CD8-positive, alpha-beta memory T cell (primary cell): ENCODE data around the gene ENAH. TPM values are rescaled to one million over a fixed set of nuclear protein-coding genes. Genes with fewer than 3 reads are reported as not detected.
"Not testable (repeated sequence)": the region's sequence is repeated elsewhere in the genome, so short reads cannot be mapped to it uniquely, and the experiment has no call there.

Experiments
- CTCF ChIA-PET: fragments of 350-600 bp; sonication (Branson Sonifier 250); formaldehyde crosslinking; loops from one replicate; lab custom pipeline; 2021; ENCODE audit warnings: antibody characterized with exemption; lab: Charles Lee
- POLR2A ChIA-PET: fragments of 350-600 bp; sonication (Branson Sonifier 250); formaldehyde crosslinking; loops from one replicate; lab custom pipeline; 2021; ENCODE audit warnings: antibody characterized with exemption; lab: Charles Lee
- DNase-seq, 5 donors: peaks; one replicate each; pipeline versions ENCODE4 v3.0.0 to v3.0.0-alpha.2; 2020 to 2022; ENCODE audit warnings: mixed read lengths in 1 of 5
- H3K27ac ChIP-seq: one replicate; pipeline ENCODE4 v1.7.0; 2013; ENCODE audit warnings: low read depth, mild to moderate bottlenecking, low read length, moderate library complexity
- H3K27me3 ChIP-seq: 2 replicates; pipeline ENCODE4 v1.7.0; 2013; ENCODE audit warnings: low read length, mild to moderate bottlenecking; ENCODE audit not compliant: insufficient read depth, poor library complexity, severe bottlenecking
- H3K36me3 ChIP-seq: 2 replicates; pipeline ENCODE4 v1.7.0; 2013; ENCODE audit warnings: mild to moderate bottlenecking, low read length, moderate library complexity; ENCODE audit not compliant: insufficient read depth
- H3K4me1 ChIP-seq: 2 replicates; pipeline ENCODE4 v1.7.0; 2013; ENCODE audit warnings: mild to moderate bottlenecking, low read length, moderate library complexity; ENCODE audit not compliant: insufficient read depth
- H3K4me3 ChIP-seq: 2 replicates; pipeline ENCODE4 v1.7.0; 2013; ENCODE audit warnings: mild to moderate bottlenecking, low read length
- H3K9me3 ChIP-seq: 2 replicates; pipeline ENCODE4 v1.7.0; 2013; ENCODE audit warnings: mild to moderate bottlenecking, low read length
- H3K27ac Mint-ChIP-seq, 8 donors: one replicate each; pipeline ENCODE4 v1.8.0; 2020 to 2021; ENCODE audit warnings: mixed read lengths in 8 of 8, mild to moderate bottlenecking in 6 of 8, inconsistent platforms in 3 of 8, moderate library complexity in 3 of 8
- H3K27me3 Mint-ChIP-seq, 2 donors: one replicate each; pipeline ENCODE4 v1.8.0; 2020 to 2021; ENCODE audit warnings: mixed read lengths in 2 of 2, mild to moderate bottlenecking in 1 of 2, moderate library complexity in 1 of 2
- H3K36me3 Mint-ChIP-seq, 3 donors: one replicate each; pipeline ENCODE4 v1.8.0; 2020 to 2021; ENCODE audit warnings: mixed read lengths in 3 of 3, inconsistent platforms in 1 of 3, mild to moderate bottlenecking in 1 of 3
- H3K4me1 Mint-ChIP-seq, 3 donors: one replicate each; pipeline ENCODE4 v1.8.0; 2020 to 2021; ENCODE audit warnings: mixed read lengths in 3 of 3, inconsistent platforms in 1 of 3, mild to moderate bottlenecking in 1 of 3
- H3K4me3 Mint-ChIP-seq, 7 donors: one replicate each; pipeline ENCODE4 v1.8.0; 2020 to 2021; ENCODE audit warnings: mixed read lengths in 7 of 7, mild to moderate bottlenecking in 6 of 7, moderate library complexity in 4 of 7, inconsistent platforms in 2 of 7
- H3K9me3 Mint-ChIP-seq, 5 donors: one replicate each; pipeline ENCODE4 v1.8.0; 2020 to 2022; ENCODE audit warnings: mixed read lengths in 5 of 5, mild to moderate bottlenecking in 3 of 5, moderate library complexity in 2 of 5, inconsistent platforms in 1 of 5
- polyA plus RNA-seq: library from polyadenylated mRNA; unstranded; fragments of 300-500 nt; fragmentation: Illumina TruSeq; gene quantifications from one replicate; pipeline ENCODE4 v1.2.3, GENCODE V29; 2021
- total RNA-seq, 2 experiments: library from RNA; stranded (reverse); gene quantifications; one replicate each; pipeline ENCODE4 v1.2.3, GENCODE V29; 2021

ENAH gene
- total and polyA plus RNA-seq, 3 experiments from 2014 or later: 0.53 TPM; not detected in 1

DNA sequence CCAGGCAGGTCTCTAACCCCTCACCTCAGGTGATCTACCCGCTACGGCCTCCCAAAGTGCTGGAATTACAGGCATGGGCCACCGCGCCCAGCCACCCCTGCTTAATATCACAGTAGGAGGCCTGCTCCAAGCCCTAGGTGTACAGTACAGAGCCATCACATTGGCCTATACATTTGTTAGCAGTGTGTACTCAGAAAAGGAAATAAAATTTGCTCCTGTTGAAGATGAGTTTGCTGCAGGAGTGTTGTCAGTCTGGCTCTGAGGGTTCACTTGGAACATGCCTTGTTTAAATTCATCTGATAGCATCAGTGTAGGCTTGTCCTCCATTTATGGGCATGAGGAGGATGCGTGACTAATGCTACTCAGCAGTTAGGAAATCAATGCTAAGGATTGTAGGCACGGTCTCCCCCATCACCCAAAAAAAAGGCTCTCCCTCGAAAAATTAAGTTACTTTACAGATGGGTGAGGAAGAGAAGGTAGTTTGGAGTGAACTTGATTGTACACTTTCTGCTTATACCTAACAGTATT is 4.6 kb upstream of the ENAH start:
- Mint-ChIP-seq H3K4me3 (no peak overlapping the region), H3K27ac (no peak overlapping the region)
- CTCF ChIA-PET: no interaction called here

DNA sequence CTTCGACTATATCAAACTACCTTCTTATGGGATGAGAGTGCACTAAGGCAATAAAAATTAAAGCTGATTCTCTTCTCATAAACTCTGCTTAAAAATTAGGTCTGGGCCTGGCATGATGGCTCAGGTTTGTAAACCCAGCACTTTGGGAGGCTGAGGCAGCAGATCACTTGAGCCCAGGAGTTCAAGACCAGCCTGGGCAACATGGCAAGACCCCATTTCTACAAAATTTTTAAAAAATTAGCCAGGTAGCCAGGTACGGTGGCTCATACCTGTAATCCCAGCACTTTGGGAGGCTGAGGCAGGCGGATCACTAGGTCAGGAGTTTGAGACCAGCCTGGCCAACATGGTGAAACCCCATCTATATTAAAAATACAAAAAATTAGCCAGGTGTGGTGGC is 3.3 kb upstream of the ENAH start:
- CTCF ChIA-PET, H3K36me3 ChIP-seq, H3K27ac ChIP-seq, DNase-seq, POLR2A ChIA-PET, H3K9me3 ChIP-seq, H3K4me3 ChIP-seq, H3K36me3 Mint-ChIP-seq, H3K9me3 Mint-ChIP-seq: not testable (repeated sequence)
- Mint-ChIP-seq H3K4me1 (peaks cover 16 to 17% (median 16%) of the 10 kb centered on the region in 3 donors), H3K27ac (peak overlapping the region in 1 of 8 donors; percentile 13), H3K27me3 (peaks cover 10 to 15% of the 10 kb centered on the region in 2 donors), H3K4me3 (peak overlapping the region in 1 of 7 donors; percentile 63)
- peaks cover 12% of the 10 kb centered on the region for H3K4me1 ChIP-seq
- peaks cover 11% of the 10 kb centered on the region for H3K27me3 ChIP-seq

More for the DNA sequence above, 4.6 kb upstream of the ENAH start:
- POLR2A ChIA-PET: no interaction called here
- no peaks in the 10 kb centered on the region for H3K9me3 Mint-ChIP-seq
- no peaks in the 10 kb centered on the region for H3K4me1 ChIP-seq
- H3K9me3 ChIP-seq: no peaks in the 10 kb centered on the region
- no peaks in the 10 kb centered on the region for H3K36me3 Mint-ChIP-seq
- no peak overlapping the region for H3K27ac ChIP-seq
- H3K4me1 Mint-ChIP-seq: peaks cover 5% of the 10 kb centered on the region in 3 donors
- H3K4me3 ChIP-seq: no peak overlapping the region
- no peaks in the 10 kb centered on the region for H3K36me3 ChIP-seq
- H3K27me3 ChIP-seq: no peaks in the 10 kb centered on the region
- no peak for DNase-seq
- peaks cover 0 to 4% of the 10 kb centered on the region in 2 donors for H3K27me3 Mint-ChIP-seq

DNA sequence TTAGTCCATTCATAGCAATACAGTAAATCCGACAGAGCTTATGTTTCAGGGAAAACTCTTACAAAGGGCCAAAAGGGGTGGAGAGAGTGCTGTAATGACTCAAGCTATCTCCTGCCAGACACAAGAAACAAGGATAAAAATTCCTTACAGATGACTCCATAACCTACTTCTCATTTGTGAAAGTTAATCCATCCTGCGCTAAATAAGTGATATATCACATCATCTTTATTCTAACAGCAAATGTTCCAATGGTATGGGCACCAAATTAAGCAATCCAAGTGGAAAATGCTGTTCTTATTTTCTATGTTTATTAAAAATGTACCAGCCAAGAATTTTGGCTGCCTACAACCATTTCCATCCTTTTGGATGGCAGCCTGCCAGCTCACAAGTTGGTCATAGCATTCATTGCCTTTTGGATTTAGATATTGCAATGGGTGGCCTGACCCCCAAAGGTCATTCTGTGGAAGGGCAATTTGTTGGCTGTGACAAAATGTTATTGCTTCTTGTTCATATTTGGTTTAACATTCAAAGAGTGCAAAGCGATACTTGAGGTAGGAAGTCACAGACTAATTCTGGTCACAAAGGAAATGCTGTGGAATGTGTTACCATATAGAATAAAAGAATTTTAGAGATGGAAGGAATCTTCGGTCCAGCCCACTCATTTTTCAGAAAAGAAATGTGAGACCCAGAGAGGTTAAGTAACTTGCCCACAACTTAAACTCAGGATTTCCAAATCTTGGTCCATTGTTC is 2.8 kb upstream of the ENAH start:
- Mint-ChIP-seq H3K4me1 (peaks cover 16 to 18% (median 17%) of the 10 kb centered on the region in 3 donors), H3K27me3 (peaks cover 14 to 20% of the 10 kb centered on the region in 2 donors), H3K4me3 (peak overlapping the region in 2 of 7 donors; percentile 17 to 63), H3K9me3 (no peaks in the 10 kb centered on the region), H3K27ac (peak overlapping the region in 1 of 8 donors; percentile 77), H3K36me3 (peaks cover 0 to 1% (median 0%) of the 10 kb centered on the region in 3 donors)
- H3K27ac ChIP-seq: no peak overlapping the region
- ChIA-PET POLR2A (interaction anchor here (0.5 kb wide), 1 partner anchor 1221 kb away, joined by 3 read pairs; the partner anchor contains the start of gene WDR26), CTCF (interaction anchor here (0.9 kb wide), 1 partner anchor 256 kb away, joined by 4 read pairs; no protein-coding TSS in a partner anchor)
- no peaks in the 10 kb centered on the region for H3K9me3 ChIP-seq
- H3K4me1 ChIP-seq: peaks cover 12% of the 10 kb centered on the region
- no peaks in the 10 kb centered on the region for H3K36me3 ChIP-seq
- peaks cover 12% of the 10 kb centered on the region for H3K27me3 ChIP-seq
- no peak for DNase-seq
- no peak overlapping the region for H3K4me3 ChIP-seq

DNA sequence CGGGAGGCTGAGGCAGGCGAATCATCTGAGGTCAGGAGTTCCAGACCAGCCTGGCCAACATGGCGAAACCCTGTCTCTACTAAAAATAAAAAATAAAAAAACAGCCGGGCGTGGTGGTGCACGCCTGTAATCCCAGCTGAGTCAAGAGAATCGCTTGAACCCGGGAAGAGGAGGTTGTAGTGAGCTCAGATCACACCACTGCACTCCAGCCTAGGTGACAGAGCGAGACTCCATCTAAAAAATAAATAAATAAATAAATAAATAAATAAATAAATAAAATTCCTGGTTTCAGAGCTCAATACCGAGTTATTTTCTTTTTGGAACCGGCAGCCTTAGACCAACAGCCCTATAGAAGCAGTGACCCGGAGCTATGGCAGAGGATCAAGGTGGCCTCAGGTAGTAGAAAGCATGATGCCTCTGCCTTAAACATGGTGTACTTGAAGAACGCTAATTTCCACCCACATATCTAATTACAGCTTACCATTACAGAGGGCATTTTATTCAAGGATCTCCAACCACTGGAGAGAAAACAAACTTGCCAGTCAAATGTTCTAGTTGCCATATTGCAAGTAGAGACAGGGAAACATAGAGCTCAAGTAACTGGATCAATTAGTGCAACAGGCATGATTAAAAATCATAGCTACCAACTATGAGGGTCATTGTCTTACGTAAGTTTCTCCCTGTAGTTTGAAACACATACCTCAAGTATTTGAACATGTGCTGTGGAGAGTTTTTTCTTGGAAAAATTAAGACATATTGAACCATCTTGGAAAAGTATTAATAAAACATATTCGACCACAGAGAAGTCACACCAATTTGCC is 2.0 kb upstream of the ENAH start:
- H3K9me3 Mint-ChIP-seq: no peaks in the 10 kb centered on the region
- CTCF ChIA-PET: interaction anchor here (0.9 kb wide), 1 partner anchor 256 kb away, joined by 4 read pairs; no protein-coding TSS in a partner anchor
- H3K4me3 Mint-ChIP-seq: peak overlapping the region; percentile 26 to 86 (median 81)
- peaks cover 16 to 18% (median 17%) of the 10 kb centered on the region in 3 donors for H3K4me1 Mint-ChIP-seq
- no peak overlapping the region for H3K27ac Mint-ChIP-seq
- DNase-seq: no peak
- H3K27ac ChIP-seq: no peak overlapping the region
- H3K36me3 ChIP-seq: no peaks in the 10 kb centered on the region
- peaks cover 15% of the 10 kb centered on the region for H3K27me3 ChIP-seq
- peaks cover 0 to 1% (median 0%) of the 10 kb centered on the region in 3 donors for H3K36me3 Mint-ChIP-seq
- peaks cover 12% of the 10 kb centered on the region for H3K4me1 ChIP-seq
- H3K27me3 Mint-ChIP-seq: peaks cover 17 to 26% of the 10 kb centered on the region in 2 donors
- H3K4me3 ChIP-seq: no peak overlapping the region
- H3K9me3 ChIP-seq: no peaks in the 10 kb centered on the region
- POLR2A ChIA-PET: interaction anchor here (0.5 kb wide), 1 partner anchor 1220 kb away, joined by 3 read pairs; the partner anchor contains the start of gene WDR26

DNA sequence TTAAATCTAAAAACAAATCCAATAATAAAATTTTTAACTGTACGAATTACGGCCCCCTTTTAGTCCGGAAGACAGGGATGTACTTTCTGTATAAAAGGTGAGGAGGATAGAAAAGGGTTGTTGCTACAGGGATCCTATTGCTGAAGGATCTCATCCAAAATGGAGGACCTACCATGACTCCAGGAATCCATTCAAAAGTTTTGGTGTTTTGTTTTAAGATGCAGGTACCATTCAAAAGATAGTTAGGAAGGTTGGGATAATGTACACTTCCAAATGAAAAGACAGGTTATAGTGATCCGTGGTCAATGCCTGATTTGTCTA is 1.3 kb upstream of the ENAH start:
- Mint-ChIP-seq H3K4me1 (peaks cover 16 to 18% (median 17%) of the 10 kb centered on the region in 3 donors), H3K27me3 (peaks cover 21 to 31% of the 10 kb centered on the region in 2 donors), H3K4me3 (peak overlapping the region; percentile 52 to 87 (median 82)), H3K36me3 (peaks cover 0 to 1% (median 0%) of the 10 kb centered on the region in 3 donors), H3K27ac (peak overlapping the region in 1 of 8 donors; percentile 12), H3K9me3 (no peaks in the 10 kb centered on the region)
- DNase-seq: no peak
- no peaks in the 10 kb centered on the region for H3K9me3 ChIP-seq
- POLR2A ChIA-PET: no interaction called here
- no peaks in the 10 kb centered on the region for H3K36me3 ChIP-seq
- H3K27ac ChIP-seq: no peak overlapping the region
- H3K4me1 ChIP-seq: peaks cover 12% of the 10 kb centered on the region
- peaks cover 20% of the 10 kb centered on the region for H3K27me3 ChIP-seq
- CTCF ChIA-PET: no interaction called here
- H3K4me3 ChIP-seq: no peak overlapping the region

DNA sequence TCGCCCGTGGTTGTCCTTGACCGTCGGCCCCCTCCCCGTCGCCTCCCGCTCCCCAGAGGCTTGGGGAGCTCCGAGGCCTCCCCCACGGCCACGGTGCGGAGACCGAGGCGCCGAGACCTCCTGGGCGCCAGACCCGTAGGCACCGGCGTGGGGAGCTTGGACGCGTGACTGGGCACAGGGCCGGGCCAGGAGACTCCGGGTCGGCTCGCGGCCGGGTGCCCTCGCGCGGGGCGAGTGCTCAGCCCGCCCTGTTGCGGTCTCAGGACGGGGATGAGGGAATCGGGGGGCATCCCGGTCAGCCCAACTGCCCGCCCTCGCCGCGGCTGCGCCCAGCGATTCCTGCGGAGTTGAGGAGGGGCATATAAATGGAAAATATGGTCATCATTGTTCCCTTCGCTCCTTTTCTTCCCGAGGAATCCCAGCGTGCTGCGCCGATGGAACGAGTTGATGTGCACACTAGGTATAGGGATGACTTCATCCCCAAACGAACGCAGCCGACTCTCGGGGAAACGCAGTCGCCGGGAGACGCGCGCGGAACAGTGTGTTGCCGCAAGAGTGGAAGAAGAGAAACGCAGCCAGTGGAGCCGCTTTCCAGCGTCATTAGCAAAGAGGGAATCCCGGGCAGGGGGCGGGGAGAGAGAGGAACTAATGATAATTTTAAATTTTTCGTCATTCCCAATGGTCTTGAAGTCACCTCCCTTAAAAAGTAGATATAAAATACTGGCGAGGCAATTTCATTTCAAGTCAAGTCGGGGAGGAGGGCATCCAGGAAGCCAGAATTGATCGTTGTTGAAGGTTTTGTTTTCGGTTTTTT is 747 bp upstream of the ENAH start:
- peak in 1 of 5 donors; percentile 17 for DNase-seq
- peak overlapping the region; percentile 56 for H3K4me3 ChIP-seq
- Mint-ChIP-seq H3K9me3 (no peaks in the 10 kb centered on the region), H3K27ac (peak overlapping the region in 3 of 8 donors; percentile 2 to 66 (median 45)), H3K27me3 (peaks cover 21 to 36% of the 10 kb centered on the region in 2 donors), H3K4me3 (peak overlapping the region; percentile 52 to 87 (median 82)), H3K36me3 (peaks cover 0 to 1% (median 0%) of the 10 kb centered on the region in 3 donors), H3K4me1 (peaks cover 16 to 18% (median 17%) of the 10 kb centered on the region in 3 donors)
- ChIA-PET CTCF (no interaction called here), POLR2A (no interaction called here)
- H3K4me1 ChIP-seq: peaks cover 12% of the 10 kb centered on the region
- peaks cover 20% of the 10 kb centered on the region for H3K27me3 ChIP-seq
- no peaks in the 10 kb centered on the region for H3K36me3 ChIP-seq
- H3K27ac ChIP-seq: no peak overlapping the region
- H3K9me3 ChIP-seq: no peaks in the 10 kb centered on the region
